ENCODE results near the gene ACAA1. TPM values are rescaled to one million over a fixed set of nuclear protein-coding genes. Genes with fewer than 3 reads are reported as not detected.

ACAA1 gene
- total RNA-seq, 1 experiment from 2014 or later, result 24.0 TPM

DNA sequence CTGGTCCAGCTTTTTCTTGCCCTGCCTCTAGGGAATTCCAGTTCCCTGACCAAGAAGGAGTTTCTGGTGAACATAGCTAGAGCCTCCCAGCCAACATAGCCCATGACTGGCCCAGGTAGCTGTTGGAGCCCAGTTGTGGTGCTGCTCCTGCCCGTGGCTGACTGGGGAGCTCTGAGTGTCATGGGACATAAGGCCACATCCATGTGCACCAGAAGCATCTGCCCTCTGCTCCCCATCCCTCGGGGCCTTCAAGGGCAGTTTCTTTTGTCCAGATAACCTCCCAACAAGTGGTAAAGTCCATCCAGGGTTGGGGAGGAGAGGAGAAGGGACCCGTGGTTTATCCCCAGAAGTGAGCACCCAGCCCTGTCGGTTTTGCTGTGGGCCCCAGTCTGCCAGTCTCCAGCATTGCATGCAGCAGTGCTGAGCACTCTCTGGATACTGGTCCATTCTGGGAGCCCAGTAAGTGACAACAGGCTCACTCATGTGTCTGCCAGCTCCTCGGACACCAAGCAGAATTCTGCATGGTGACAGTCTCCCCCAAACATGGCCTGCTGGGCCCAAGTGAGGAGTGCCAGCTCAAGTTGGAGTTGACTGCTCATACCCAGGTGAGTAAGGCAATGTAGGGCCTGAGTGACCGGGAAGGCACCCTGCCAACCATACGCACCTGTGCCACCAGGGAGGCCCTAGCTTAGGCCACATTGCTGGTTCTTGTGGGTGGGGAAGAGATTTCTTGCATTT, 28.8 kb downstream of the ACAA1 start:
- no peak for DNase-seq (ENCODE audit: low spot score)
- BruUV-seq (replicated peaks), result no TSS peak
- no peaks in the 10 kb centered on the region for H3K36me3 ChIP-seq (ENCODE audit: insufficient read depth, low read length, poor library complexity, severe bottlenecking)
- H3K4me3 ChIP-seq (ENCODE audit: low read depth, low read length, poor library complexity, severe bottlenecking), result no peak overlapping the region
- intact Hi-C loops (cut with micrococcal nuclease; ENCODE audit: unreplicated experiment), result no loop called here
- H3K27ac ChIP-seq (ENCODE audit: low read depth, low read length, poor library complexity, severe bottlenecking), result no peak overlapping the region
- no peaks in the 10 kb centered on the region for H3K4me1 ChIP-seq (ENCODE audit: insufficient read depth, low read length, poor library complexity, severe bottlenecking)
- H3K9me3 ChIP-seq (ENCODE audit: low read depth, low read length, poor library complexity, severe bottlenecking), result no peaks in the 10 kb centered on the region
- TF ChIP-seq, protein P1, sequence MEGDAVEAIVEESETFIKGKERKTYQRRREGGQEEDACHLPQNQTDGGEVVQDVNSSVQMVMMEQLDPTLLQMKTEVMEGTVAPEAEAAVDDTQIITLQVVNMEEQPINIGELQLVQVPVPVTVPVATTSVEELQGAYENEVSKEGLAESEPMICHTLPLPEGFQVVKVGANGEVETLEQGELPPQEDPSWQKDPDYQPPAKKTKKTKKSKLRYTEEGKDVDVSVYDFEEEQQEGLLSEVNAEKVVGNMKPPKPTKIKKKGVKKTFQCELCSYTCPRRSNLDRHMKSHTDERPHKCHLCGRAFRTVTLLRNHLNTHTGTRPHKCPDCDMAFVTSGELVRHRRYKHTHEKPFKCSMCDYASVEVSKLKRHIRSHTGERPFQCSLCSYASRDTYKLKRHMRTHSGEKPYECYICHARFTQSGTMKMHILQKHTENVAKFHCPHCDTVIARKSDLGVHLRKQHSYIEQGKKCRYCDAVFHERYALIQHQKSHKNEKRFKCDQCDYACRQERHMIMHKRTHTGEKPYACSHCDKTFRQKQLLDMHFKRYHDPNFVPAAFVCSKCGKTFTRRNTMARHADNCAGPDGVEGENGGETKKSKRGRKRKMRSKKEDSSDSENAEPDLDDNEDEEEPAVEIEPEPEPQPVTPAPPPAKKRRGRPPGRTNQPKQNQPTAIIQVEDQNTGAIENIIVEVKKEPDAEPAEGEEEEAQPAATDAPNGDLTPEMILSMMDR (conservative IDR thresholded peaks at IDR 0.05; ENCODE audit: low read depth, low read length), result no peak
- TF ChIP-seq EZH2 (IDR thresholded peaks at IDR 0.05; ENCODE audit: borderline replicate concordance, low read depth, low read length, poor library complexity, severe bottlenecking), result no peak
- H3K27me3 ChIP-seq (replicated peaks; ENCODE audit: insufficient read depth, low read depth, low read length, poor library complexity), result no peaks in the 10 kb centered on the region
- ChIA-PET CTCF (no interaction called here), POLR2A (ENCODE audit: low non-redundant PET) (no interaction called here)

DNA sequence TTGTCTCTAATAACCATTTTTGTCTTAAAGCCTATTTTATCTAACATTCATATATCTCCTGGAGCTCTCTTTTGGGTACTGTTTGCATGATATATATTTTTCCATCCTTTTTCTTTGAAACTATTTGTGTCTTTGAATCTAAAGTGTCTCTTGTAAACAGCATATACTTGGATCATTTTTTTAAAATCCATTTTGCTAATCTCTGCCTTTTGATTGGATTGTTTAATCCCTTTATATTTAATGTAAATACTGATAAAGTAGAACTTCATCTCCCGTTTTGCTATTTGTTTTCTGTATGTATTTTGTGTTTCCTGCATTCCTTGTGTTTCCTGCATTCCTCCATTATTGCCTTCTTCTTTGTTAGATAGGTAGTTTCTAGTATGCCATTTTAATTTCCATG, 31.4 kb downstream of the ACAA1 start:
- no peaks in the 10 kb centered on the region for H3K9me3 ChIP-seq (ENCODE audit: low read depth, low read length, poor library complexity, severe bottlenecking)
- intact Hi-C loops (cut with micrococcal nuclease; ENCODE audit: unreplicated experiment), result no loop called here
- H3K36me3 ChIP-seq (ENCODE audit: insufficient read depth, low read length, poor library complexity, severe bottlenecking), result no peaks in the 10 kb centered on the region
- H3K27ac ChIP-seq (ENCODE audit: low read depth, low read length, poor library complexity, severe bottlenecking), result no peak overlapping the region
- ChIA-PET POLR2A (ENCODE audit: low non-redundant PET) (no interaction called here), CTCF (no interaction called here)
- no peaks in the 10 kb centered on the region for H3K4me1 ChIP-seq (ENCODE audit: insufficient read depth, low read length, poor library complexity, severe bottlenecking)
- H3K4me3 ChIP-seq (ENCODE audit: low read depth, low read length, poor library complexity, severe bottlenecking), result no peak overlapping the region
- DNase-seq (ENCODE audit: low spot score), result no peak
- H3K27me3 ChIP-seq (replicated peaks; ENCODE audit: insufficient read depth, low read depth, low read length, poor library complexity), result no peaks in the 10 kb centered on the region
- BruUV-seq (replicated peaks), result no TSS peak
- TF ChIP-seq, protein P1 (conservative IDR thresholded peaks at IDR 0.05; ENCODE audit: low read depth, low read length), result no peak
- TF ChIP-seq EZH2 (IDR thresholded peaks at IDR 0.05; ENCODE audit: borderline replicate concordance, low read depth, low read length, poor library complexity, severe bottlenecking), result no peak

DNA sequence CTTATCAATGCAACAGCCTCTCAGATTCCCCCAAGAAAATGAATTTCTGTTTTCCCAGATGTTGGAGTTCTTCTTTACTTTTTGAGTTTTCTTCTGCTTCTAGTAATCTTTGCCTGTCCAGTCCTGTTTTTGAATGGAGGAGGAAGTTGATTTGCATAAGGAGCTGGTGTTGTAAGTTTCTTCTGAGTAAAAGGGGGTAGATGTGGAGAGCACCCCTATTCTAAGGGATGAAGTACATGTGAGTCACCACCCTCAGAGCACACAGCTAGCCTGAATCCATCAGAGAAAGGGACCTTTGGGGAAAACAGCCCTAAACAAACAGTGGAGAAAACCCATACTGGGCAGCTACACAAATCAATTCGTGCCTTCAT, 34.5 kb downstream of the ACAA1 start:
- Histone ChIP-seq H3K27me3 (replicated peaks; ENCODE audit: insufficient read depth, low read depth, low read length, poor library complexity) (no peaks in the 10 kb centered on the region), H3K36me3 (ENCODE audit: insufficient read depth, low read length, poor library complexity, severe bottlenecking) (no peaks in the 10 kb centered on the region), H3K4me3 (ENCODE audit: low read depth, low read length, poor library complexity, severe bottlenecking) (no peak overlapping the region), H3K27ac (ENCODE audit: low read depth, low read length, poor library complexity, severe bottlenecking) (no peak overlapping the region), H3K9me3 (ENCODE audit: low read depth, low read length, poor library complexity, severe bottlenecking) (no peaks in the 10 kb centered on the region), H3K4me1 (ENCODE audit: insufficient read depth, low read length, poor library complexity, severe bottlenecking) (no peaks in the 10 kb centered on the region)
- intact Hi-C loops (cut with micrococcal nuclease; ENCODE audit: unreplicated experiment), result no loop called here
- CTCF ChIA-PET, result no interaction called here
- no peak for DNase-seq (ENCODE audit: low spot score)
- POLR2A ChIA-PET (ENCODE audit: low non-redundant PET), result no interaction called here
- TF ChIP-seq, protein P1 (conservative IDR thresholded peaks at IDR 0.05; ENCODE audit: low read depth, low read length), result no peak
- TF ChIP-seq EZH2 (IDR thresholded peaks at IDR 0.05; ENCODE audit: borderline replicate concordance, low read depth, low read length, poor library complexity, severe bottlenecking), result no peak
- no TSS peak for BruUV-seq (replicated peaks)

Data from A673 (cell line).